Upper lobe of right lung (tissue), 1 donor: Measurements from ENCODE around the gene CDH22. TPM values are rescaled to one million over a fixed set of nuclear protein-coding genes. Genes with fewer than 3 reads are reported as not detected.

Experiments used
- ATAC-seq: fragments of 200-7000 bp; cut with Tn5 transposase; one replicate; pipeline ENCODE4 v1.9.1; 2020; ENCODE audit warnings: mild to moderate bottlenecking, moderate library complexity
- DNase-seq: peaks from one replicate; pipeline ENCODE4 v3.0.0-alpha.2; 2020
- H3K27ac ChIP-seq: fragments of 200-600 bp; one replicate; pipeline ENCODE4 v1.8.0; 2022
- H3K27me3 ChIP-seq: fragments of 200-600 bp; one replicate; pipeline ENCODE4 v1.8.0; 2022; ENCODE audit warnings: mild to moderate bottlenecking
- H3K36me3 ChIP-seq: fragments of 200-600 bp; one replicate; pipeline ENCODE4 v1.8.0; 2022
- H3K4me1 ChIP-seq: fragments of 200-600 bp; one replicate; pipeline ENCODE4 v1.8.0; 2022
- H3K4me3 ChIP-seq: fragments of 200-600 bp; one replicate; pipeline ENCODE4 v1.8.0; 2022; ENCODE audit warnings: mild to moderate bottlenecking
- H3K9me3 ChIP-seq: fragments of 200-600 bp; one replicate; pipeline ENCODE4 v1.8.0; 2022
- CTCF ChIP-seq: fragments of 200-600 bp; IDR thresholded peaks from one replicate; pipeline ENCODE4 v1.8.0; 2022; ENCODE audit warnings: antibody characterized with exemption
- intact Hi-C: fragments of 100-400 bp; cut with DNase I; formaldehyde crosslinking; loops from one replicate; pipeline ENCODE4 v1.11.0; 2022
- total RNA-seq: library from RNA; stranded (reverse); fragmentation: NEBNext Ultra II Directional; extraction: Animal tissue kit (Norgen Biotek cat#: 25700); gene quantifications from one replicate; pipeline ENCODE4 v1.2.1, GENCODE V29; 2021
- donor health status: DM: no; HTN: yes; CAD: no; lungs with severe emphysema.

CDH22 gene
- total RNA-seq, 1 donor from 2014 or later, result 0.46 TPM

DNA sequence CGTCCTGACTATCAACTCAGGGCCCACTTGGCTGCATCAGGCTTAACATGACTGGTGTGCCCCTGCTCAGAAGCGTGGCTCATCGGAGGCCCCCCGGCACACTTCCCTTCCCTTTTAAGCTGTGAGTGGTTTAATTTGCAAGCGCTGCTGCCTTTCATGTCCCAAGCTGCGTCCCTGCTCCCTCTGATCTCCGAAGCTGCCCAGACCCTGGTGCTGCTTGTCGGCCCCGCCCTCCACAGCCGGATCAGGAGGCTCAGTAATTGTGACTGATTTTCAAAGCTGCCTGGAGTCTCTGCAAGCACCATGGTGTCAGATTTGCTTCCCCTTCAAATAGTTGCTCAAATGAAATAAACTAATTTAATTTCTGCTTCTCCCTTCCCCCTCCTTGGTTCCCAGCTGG, 71.1 kb downstream of the CDH22 start:
- intact Hi-C loops, result no loop called here
- H3K27ac ChIP-seq, result no peak overlapping the region
- ATAC-seq, result no peak

GRCh38 chr20:46235077-46235476, 73.2 kb downstream of the CDH22 start:
- no peaks in the 10 kb centered on the region for H3K36me3 ChIP-seq
- H3K27ac ChIP-seq, result no peak overlapping the region
- H3K9me3 ChIP-seq, result no peaks in the 10 kb centered on the region
- DNase-seq (no peak), ATAC-seq (no peak)
- intact Hi-C loops, result no loop called here
- H3K27me3 ChIP-seq, result peaks cover 19% of the 10 kb centered on the region
- TF ChIP-seq CTCF, result no peak
- H3K4me3 ChIP-seq, result no peak overlapping the region
- H3K4me1 ChIP-seq, result no peaks in the 10 kb centered on the region

More for the DNA sequence above, 71.1 kb downstream of the CDH22 start:
- H3K36me3 ChIP-seq, result no peaks in the 10 kb centered on the region
- DNase-seq, result no peak
- no peaks in the 10 kb centered on the region for H3K4me1 ChIP-seq
- no peak overlapping the region for H3K4me3 ChIP-seq
- H3K9me3 ChIP-seq, result no peaks in the 10 kb centered on the region
- peaks cover 19% of the 10 kb centered on the region for H3K27me3 ChIP-seq
- no peak for TF ChIP-seq CTCF

- H3K4me3 ChIP-seq, result no peak overlapping the region
- no peaks in the 10 kb centered on the region for H3K4me1 ChIP-seq
- intact Hi-C loops, result no loop called here
- H3K36me3 ChIP-seq, result no peaks in the 10 kb centered on the region
- no peak overlapping the region for H3K27ac ChIP-seq
- ATAC-seq, result no peak
- DNase-seq, result no peak
- H3K27me3 ChIP-seq, result peaks cover 19% of the 10 kb centered on the region
- TF ChIP-seq CTCF, result no peak
- no peaks in the 10 kb centered on the region for H3K9me3 ChIP-seq
Measured at GRCh38 chr20:46233701-46234100, 74.6 kb downstream of the CDH22 start.

GRCh38 chr20:46232539-46232938, 75.8 kb downstream of the CDH22 start:
- no peak for TF ChIP-seq CTCF
- peaks cover 15% of the 10 kb centered on the region for H3K27me3 ChIP-seq
- H3K27ac ChIP-seq, result no peak overlapping the region
- H3K4me3 ChIP-seq, result no peak overlapping the region
- DNase-seq (no peak), ATAC-seq (no peak)
- no peaks in the 10 kb centered on the region for H3K9me3 ChIP-seq
- intact Hi-C loops, result no loop called here
- H3K36me3 ChIP-seq, result no peaks in the 10 kb centered on the region
- H3K4me1 ChIP-seq, result no peaks in the 10 kb centered on the region

- TF ChIP-seq CTCF, result no peak
- intact Hi-C loops, result no loop called here
- H3K4me3 ChIP-seq, result no peak overlapping the region
- no peaks in the 10 kb centered on the region for H3K36me3 ChIP-seq
- peak; percentile 36 for ATAC-seq
- no peaks in the 10 kb centered on the region for H3K4me1 ChIP-seq
- H3K27ac ChIP-seq, result no peak overlapping the region
- no peak for DNase-seq
- H3K9me3 ChIP-seq, result no peaks in the 10 kb centered on the region
- peaks cover 26% of the 10 kb centered on the region for H3K27me3 ChIP-seq
Measured at GRCh38 chr20:46230801-46231282, 77.5 kb downstream of the CDH22 start.

DNA sequence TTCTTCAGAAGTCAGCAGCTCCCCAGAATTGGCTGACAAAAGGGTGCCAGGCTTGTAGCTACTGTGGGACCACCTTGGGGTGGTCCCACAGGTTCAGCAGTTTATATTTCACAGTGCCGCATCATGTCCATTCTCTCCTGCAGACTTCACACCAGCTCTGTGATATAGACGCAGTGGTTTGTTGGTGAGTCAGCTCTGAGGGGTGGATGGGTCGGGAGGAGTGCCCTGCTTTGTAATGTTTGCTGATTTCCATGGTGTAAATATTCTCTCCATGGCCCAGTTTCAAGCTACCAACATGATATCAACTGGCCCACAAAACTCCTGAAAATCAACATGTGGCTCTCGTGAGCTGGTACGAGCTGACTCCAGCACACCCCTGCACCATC, 78.2 kb downstream of the CDH22 start:
- ATAC-seq (no peak), DNase-seq (no peak)
- Histone ChIP-seq H3K27me3 (peaks cover 22% of the 10 kb centered on the region), H3K36me3 (no peaks in the 10 kb centered on the region), H3K27ac (no peak overlapping the region), H3K4me3 (no peak overlapping the region), H3K4me1 (no peaks in the 10 kb centered on the region), H3K9me3 (no peaks in the 10 kb centered on the region)
- TF ChIP-seq CTCF, result no peak
- intact Hi-C loops, result no loop called here
